Measurements from ENCODE around the gene SRSF4. TPM values are rescaled to one million over a fixed set of nuclear protein-coding genes. Genes with fewer than 3 reads are reported as not detected.

The SRSF4 gene
- total RNA-seq, 3 donors from 2014 or later (not counting 1 experiment from before 2014, with no cell fraction given), result 90.2 to 114 (median 101) TPM

GRCh38 chr1:29196863-29197589 is 15.3 kb upstream of the SRSF4 start:
- ATAC-seq, result no peak
- intact Hi-C loops (cut with micrococcal nuclease), result no loop called here
- DNase-seq, result no peak
- Mint-ChIP-seq H3K4me3 (no peak overlapping the region), H3K9me3 (no peaks in the 10 kb centered on the region), H3K4me1 (no peaks in the 10 kb centered on the region), H3K27ac (no peak overlapping the region), H3K36me3 (no peaks in the 10 kb centered on the region), H3K27me3 (ENCODE audit: low read depth in 2 of 2) (no peaks in the 10 kb centered on the region)
- no peaks in the 10 kb centered on the region for H3K9me3 ChIP-seq (ENCODE audit: control insufficient read depth, insufficient read depth, low read length)
- H3K4me1 ChIP-seq (ENCODE audit: control insufficient read depth, insufficient read depth, low read length), result no peaks in the 10 kb centered on the region
- H3K27me3 ChIP-seq (ENCODE audit: control insufficient read depth, insufficient read depth, low read length), result no peaks in the 10 kb centered on the region
- H3K4me3 ChIP-seq (ENCODE audit: low read length), result no peak overlapping the region
- TF ChIP-seq CTCF (IDR thresholded peaks at IDR 0.05), result no peak
- 89% methylated on average over 7 of the region's 7 CpGs for WGBS (ENCODE audit: insufficient coverage)
- no peak overlapping the region for H3K27ac ChIP-seq (ENCODE audit: low read length)
- H3K36me3 ChIP-seq (ENCODE audit: control insufficient read depth, insufficient read depth, low read length), result peaks cover 12% of the 10 kb centered on the region

- Histone ChIP-seq H3K9me3 (ENCODE audit: control insufficient read depth, insufficient read depth, low read length) (no peaks in the 10 kb centered on the region), H3K27me3 (ENCODE audit: control insufficient read depth, insufficient read depth, low read length) (no peaks in the 10 kb centered on the region), H3K27ac (ENCODE audit: low read length) (no peak overlapping the region), H3K36me3 (ENCODE audit: control insufficient read depth, insufficient read depth, low read length) (peaks cover 6% of the 10 kb centered on the region), H3K4me1 (ENCODE audit: control insufficient read depth, insufficient read depth, low read length) (no peaks in the 10 kb centered on the region), H3K4me3 (ENCODE audit: low read length) (no peak overlapping the region)
- Mint-ChIP-seq H3K9me3 (no peaks in the 10 kb centered on the region), H3K36me3 (no peaks in the 10 kb centered on the region), H3K4me1 (no peaks in the 10 kb centered on the region), H3K4me3 (no peak overlapping the region), H3K27ac (no peak overlapping the region), H3K27me3 (ENCODE audit: low read depth in 2 of 2) (no peaks in the 10 kb centered on the region)
- no peak for TF ChIP-seq CTCF (IDR thresholded peaks at IDR 0.05)
- 29% methylated on average over 8 of the region's 8 CpGs for WGBS (ENCODE audit: insufficient coverage)
- ATAC-seq (no peak), DNase-seq (no peak)
- intact Hi-C loops (cut with micrococcal nuclease), result no loop called here
Observed at GRCh38 chr1:29195881-29196291, 14.2 kb upstream of the SRSF4 start.

- intact Hi-C loops (cut with micrococcal nuclease), result no loop called here
- H3K9me3 Mint-ChIP-seq, result no peaks in the 10 kb centered on the region
- no peak overlapping the region for H3K4me3 Mint-ChIP-seq
- H3K36me3 Mint-ChIP-seq, result no peaks in the 10 kb centered on the region
- WGBS (ENCODE audit: insufficient coverage), result 92% methylated on average over 8 of the region's 8 CpGs
- no peaks in the 10 kb centered on the region for H3K27me3 Mint-ChIP-seq (ENCODE audit: low read depth in 2 of 2)
- Histone ChIP-seq H3K4me3 (ENCODE audit: low read length) (no peak overlapping the region), H3K27ac (ENCODE audit: low read length) (no peak overlapping the region), H3K36me3 (ENCODE audit: control insufficient read depth, insufficient read depth, low read length) (peaks cover 2% of the 10 kb centered on the region), H3K27me3 (ENCODE audit: control insufficient read depth, insufficient read depth, low read length) (no peaks in the 10 kb centered on the region), H3K4me1 (ENCODE audit: control insufficient read depth, insufficient read depth, low read length) (no peaks in the 10 kb centered on the region), H3K9me3 (ENCODE audit: control insufficient read depth, insufficient read depth, low read length) (no peaks in the 10 kb centered on the region)
- ATAC-seq (no peak), DNase-seq (no peak)
- TF ChIP-seq CTCF (IDR thresholded peaks at IDR 0.05), result no peak
- H3K27ac Mint-ChIP-seq, result no peak overlapping the region
- H3K4me1 Mint-ChIP-seq, result no peaks in the 10 kb centered on the region
Observed at GRCh38 chr1:29193879-29194455, 12.3 kb upstream of the SRSF4 start.

Data from natural killer cell (primary cell).